HG02763 (cell line): ENCODE data around the gene MTHFD1L.
"Not testable (repeated sequence)": the region's sequence is repeated elsewhere in the genome, so short reads cannot be mapped to it uniquely, and the experiment has no call there.

ENCODE experiments used
- ATAC-seq: cut with Tn5 transposase; IDR thresholded peaks from one replicate; pipeline ENCODE4 v1.9.1; 2021; ENCODE audit warnings: mild to moderate bottlenecking, moderate library complexity; ENCODE audit not compliant: unreplicated experiment

Gene MTHFD1L

GRCh38 chr6:151012321-151013294, 147.1 kb downstream of the MTHFD1L start:
- ATAC-seq, result no peak

GRCh38 chr6:151014404-151015100, 149.1 kb downstream of the MTHFD1L start:
- peak; percentile 58 for ATAC-seq

GRCh38 chr6:151015101-151015700, 149.7 kb downstream of the MTHFD1L start:
- no peak for ATAC-seq

GRCh38 chr6:151016107-151016506, 150.6 kb downstream of the MTHFD1L start:
- ATAC-seq, result no peak

GRCh38 chr6:151018046-151018445, 152.5 kb downstream of the MTHFD1L start:
- no peak for ATAC-seq

- ATAC-seq, result no peak
Measured at GRCh38 chr6:151018911-151019782, 153.6 kb downstream of the MTHFD1L start.

GRCh38 chr6:151021896-151022295, 156.4 kb downstream of the MTHFD1L start:
- ATAC-seq, result no peak

- no peak for ATAC-seq
Measured at GRCh38 chr6:151022492-151022891, 157.0 kb downstream of the MTHFD1L start.

GRCh38 chr6:151023342-151023741, 157.8 kb downstream of the MTHFD1L start:
- no peak for ATAC-seq

- ATAC-seq, result no peak
Measured at GRCh38 chr6:151024597-151024996, 159.1 kb downstream of the MTHFD1L start.

GRCh38 chr6:151025076-151025475, 159.6 kb downstream of the MTHFD1L start:
- ATAC-seq, result no peak

GRCh38 chr6:151026041-151026663, 160.7 kb downstream of the MTHFD1L start:
- no peak for ATAC-seq

- no peak for ATAC-seq
Measured at GRCh38 chr6:151027295-151027747, 161.8 kb downstream of the MTHFD1L start.

- no peak for ATAC-seq
Measured at GRCh38 chr6:151027936-151028838, 162.7 kb downstream of the MTHFD1L start.

- no peak for ATAC-seq
Measured at GRCh38 chr6:151029970-151030369, 164.5 kb downstream of the MTHFD1L start.

GRCh38 chr6:151032034-151032433, 166.5 kb downstream of the MTHFD1L start:
- ATAC-seq, result no peak

- no peak for ATAC-seq
Measured at GRCh38 chr6:151034825-151035781, 169.6 kb downstream of the MTHFD1L start.

- ATAC-seq, result not testable (repeated sequence)
Measured at GRCh38 chr6:151036211-151036721, 170.8 kb downstream of the MTHFD1L start.
